Head of caudate nucleus (tissue), 42 donors: ENCODE results near the gene KDM4B.

Source experiments
- DNase-seq, 42 donors: peaks; one replicate each; pipeline versions ENCODE4 v3.0.0 to v3.0.0-alpha.2; 2020 to 2021; ENCODE audit warnings: mixed read lengths in 7 of 42
- intact Hi-C: fragments of 100-400 bp; cut with DNase I; formaldehyde crosslinking; loops from one replicate; pipeline ENCODE4 v1.15.0; 2022

KDM4B gene

GRCh38 chr19:5026706-5027273 lies 57.9 kb downstream of the KDM4B start:
- intact Hi-C loops = loop anchor here (5.0 kb wide), 1 partner anchor 214 kb away; no protein-coding TSS in a partner anchor
- DNase-seq = no peak

- intact Hi-C loops = loop anchor here (5.0 kb wide), 1 partner anchor 216 kb away; no protein-coding TSS in a partner anchor
- no peak for DNase-seq
These were observed 59.4 kb downstream of the KDM4B start for GRCh38 chr19:5028229-5028886.

GRCh38 chr19:5029596-5029995 lies 60.7 kb downstream of the KDM4B start:
- DNase-seq = peak in 38 of 42 donors; percentile 34 to 81 (median 62)
- intact Hi-C loops = loop anchor here (5.0 kb wide), 1 partner anchor 217 kb away; no protein-coding TSS in a partner anchor

- intact Hi-C loops = loop anchor here (5.0 kb wide), 1 partner anchor 63 kb away; the partner anchor contains the start of gene KDM4B
- no peak for DNase-seq
These were observed 61.4 kb downstream of the KDM4B start for GRCh38 chr19:5030136-5030820.

- no peak for DNase-seq
- intact Hi-C loops = loop anchor here (5.0 kb wide), 1 partner anchor 64 kb away; the partner anchor contains the start of gene KDM4B
These were observed 61.9 kb downstream of the KDM4B start for GRCh38 chr19:5030822-5031221.

GRCh38 chr19:5031231-5032100 lies 62.6 kb downstream of the KDM4B start:
- intact Hi-C loops = loop anchor here (5.0 kb wide), 1 partner anchor 64 kb away; the partner anchor contains the start of gene KDM4B
- peak; percentile 62 to 96 (median 89) for DNase-seq

GRCh38 chr19:5032101-5032967 lies 63.4 kb downstream of the KDM4B start:
- no peak for DNase-seq
- intact Hi-C loops = loop anchor here (5.0 kb wide), 1 partner anchor 65 kb away; the partner anchor contains the start of gene KDM4B

GRCh38 chr19:5035105-5035761 lies 66.3 kb downstream of the KDM4B start:
- intact Hi-C loops = loop anchor here (5.0 kb wide), 1 partner anchor 163 kb away; no protein-coding TSS in a partner anchor
- peak in 10 of 42 donors; percentile 21 to 66 (median 44) for DNase-seq

GRCh38 chr19:5035793-5036697 lies 67.1 kb downstream of the KDM4B start:
- intact Hi-C loops = loop anchor here (5.0 kb wide), 1 partner anchor 164 kb away; no protein-coding TSS in a partner anchor
- peak; percentile 66 to 93 (median 84) for DNase-seq

GRCh38 chr19:5036698-5037563 lies 68.0 kb downstream of the KDM4B start:
- DNase-seq = peak in 40 of 42 donors; percentile 40 to 83 (median 62)
- intact Hi-C loops = loop anchor here (5.0 kb wide), 1 partner anchor 165 kb away; no protein-coding TSS in a partner anchor

GRCh38 chr19:5037936-5038335 lies 69.0 kb downstream of the KDM4B start:
- intact Hi-C loops = loop anchor here (5.0 kb wide), 1 partner anchor 166 kb away; no protein-coding TSS in a partner anchor
- DNase-seq = no peak

GRCh38 chr19:5038631-5039271 lies 69.8 kb downstream of the KDM4B start:
- peak in 2 of 42 donors; percentile 61 to 64 for DNase-seq

GRCh38 chr19:5039642-5040543 lies 71.0 kb downstream of the KDM4B start:
- no peak for DNase-seq
- intact Hi-C loops = loop anchor here (5.0 to 10.0 kb wide), 2 partner anchors 168 to 545 kb away; no protein-coding TSS in a partner anchor

More at GRCh38 chr19:5038631-5039271, 69.8 kb downstream of the KDM4B start:
- intact Hi-C loops = loop anchor here (5.0 kb wide), 1 partner anchor 166 kb away; no protein-coding TSS in a partner anchor
